Dedifferentiated amniotic fluid mesenchymal stem cell (primary cell): ENCODE results near the gene IGSF9.

Source experiments
- DNase-seq: peaks from one replicate; pipeline ENCODE4 v3.0.0-alpha.2; 2016; ENCODE audit errors: extremely low spot score

Gene IGSF9

DNA sequence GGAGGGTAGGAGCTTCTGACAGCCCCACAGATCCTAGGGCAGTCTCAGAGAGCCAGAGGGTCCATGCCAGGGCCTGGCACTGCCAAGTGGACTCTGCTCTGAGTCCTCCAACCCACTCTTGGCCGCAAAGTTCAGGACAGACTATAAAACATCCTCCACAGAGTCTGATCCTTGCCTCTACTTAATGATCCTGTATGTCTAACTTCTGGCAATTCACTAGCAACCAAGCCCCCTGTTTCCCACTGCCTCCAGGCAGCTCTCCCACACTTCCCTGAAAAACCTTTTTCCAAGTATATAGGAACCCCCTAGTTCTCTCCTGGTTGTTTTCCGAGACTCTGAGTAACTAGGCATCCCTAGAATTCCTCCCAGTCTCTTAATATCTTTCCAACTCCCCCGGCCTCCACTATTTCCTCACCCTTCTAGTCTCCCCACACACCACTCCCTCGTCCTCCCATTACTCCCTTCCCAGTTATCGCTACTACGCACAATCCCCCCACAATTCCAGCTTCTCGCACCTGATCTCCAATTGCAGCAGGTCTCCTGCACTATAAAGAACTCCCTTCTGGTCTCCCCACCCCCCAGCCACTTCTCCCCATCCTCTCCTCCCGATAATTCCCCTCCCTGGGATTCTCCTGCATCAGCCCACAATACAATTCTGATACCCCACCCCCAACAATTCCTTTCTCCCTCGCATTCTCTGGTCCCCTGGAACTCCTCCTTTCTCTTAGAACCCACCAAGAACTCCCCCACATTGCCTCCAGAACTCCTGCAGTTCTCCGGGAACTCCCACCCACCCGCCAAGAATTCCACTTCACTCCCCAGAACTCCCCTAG lies 574 bp downstream of the IGSF9 start:
- DNase-seq = no peak

DNA sequence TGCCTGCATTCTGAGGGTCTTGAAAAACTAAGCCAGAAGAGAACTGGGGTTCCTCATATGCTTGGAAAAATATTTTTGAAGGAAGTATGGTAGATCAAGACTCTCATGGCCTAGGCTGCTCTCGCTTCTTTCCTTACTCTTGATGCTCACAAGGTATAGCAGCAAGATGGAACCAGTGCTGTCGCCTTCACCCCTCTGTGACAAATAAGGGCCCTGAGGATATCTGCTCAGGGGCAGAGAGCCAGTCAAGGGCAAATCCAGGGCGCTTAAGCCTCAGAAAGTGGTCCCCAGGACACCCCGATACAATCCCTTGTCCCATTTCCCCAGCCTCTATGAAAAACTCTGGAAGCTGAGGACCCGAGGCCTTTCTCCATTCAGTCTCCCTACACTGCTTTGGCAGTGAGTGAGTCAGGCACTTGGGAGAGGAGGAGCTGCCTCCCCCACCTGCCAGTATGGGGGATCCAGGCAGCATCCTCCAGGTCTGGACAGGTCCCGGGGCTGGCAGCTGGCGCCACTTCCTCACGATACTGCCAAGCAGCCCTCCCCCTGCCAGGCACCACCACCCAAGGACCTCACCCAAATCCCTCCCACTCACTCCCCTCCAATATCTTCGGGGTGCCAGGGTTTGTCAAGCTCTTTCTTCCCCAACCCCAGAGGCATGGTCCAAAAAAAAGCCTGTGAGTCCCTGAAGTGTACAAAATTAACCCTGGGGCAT lies 1.3 kb downstream of the IGSF9 start:
- DNase-seq = no peak

DNA sequence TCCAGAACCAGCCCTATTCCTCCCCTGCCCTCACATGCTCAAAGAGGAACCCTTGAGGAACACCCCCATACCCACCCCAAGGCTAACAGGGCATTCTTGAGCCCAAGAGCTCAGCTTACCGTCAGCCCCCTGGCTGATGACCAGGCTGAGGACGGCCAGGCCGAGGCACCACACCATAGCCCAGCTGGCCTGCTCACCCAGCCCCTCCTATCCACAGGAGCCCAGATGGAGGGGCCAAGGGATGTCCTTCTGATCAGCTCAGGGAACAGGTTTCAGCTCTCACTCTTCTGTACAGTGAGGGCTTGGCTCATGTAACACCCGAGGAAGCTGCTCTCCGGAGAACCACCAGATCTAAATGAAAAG lies 2.2 kb downstream of the IGSF9 start:
- no peak for DNase-seq

DNA sequence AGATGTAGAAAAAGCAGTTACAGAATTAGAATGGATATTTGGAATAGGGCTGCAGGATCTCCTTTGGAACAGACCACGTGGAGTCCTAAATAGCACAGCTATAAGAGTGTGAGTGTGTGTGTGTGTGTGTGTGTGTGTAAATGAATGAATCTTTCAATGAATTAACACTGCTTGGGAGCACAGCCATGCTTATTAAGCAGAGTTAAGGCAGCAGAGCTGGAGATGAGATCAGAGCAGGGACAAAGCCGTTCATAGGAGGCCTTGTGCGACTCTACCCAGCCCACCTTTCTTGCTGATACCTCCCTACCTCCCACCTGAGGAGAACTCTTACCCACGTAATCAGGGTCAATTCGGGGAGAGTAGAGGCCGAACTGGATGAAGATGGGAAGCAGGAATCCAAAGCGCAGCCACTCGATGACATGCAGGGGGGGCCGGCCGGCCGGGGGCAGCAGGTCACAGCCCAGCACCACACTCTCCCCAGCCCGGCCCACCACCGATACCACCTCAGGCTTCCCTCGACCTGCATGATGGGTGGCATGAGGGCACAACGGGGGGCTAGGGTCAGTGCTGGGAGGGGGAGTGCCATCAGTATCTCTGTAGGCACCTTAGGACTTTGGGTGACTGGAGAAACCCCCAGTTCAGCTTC lies 2.7 kb downstream of the IGSF9 start:
- DNase-seq = no peak

DNA sequence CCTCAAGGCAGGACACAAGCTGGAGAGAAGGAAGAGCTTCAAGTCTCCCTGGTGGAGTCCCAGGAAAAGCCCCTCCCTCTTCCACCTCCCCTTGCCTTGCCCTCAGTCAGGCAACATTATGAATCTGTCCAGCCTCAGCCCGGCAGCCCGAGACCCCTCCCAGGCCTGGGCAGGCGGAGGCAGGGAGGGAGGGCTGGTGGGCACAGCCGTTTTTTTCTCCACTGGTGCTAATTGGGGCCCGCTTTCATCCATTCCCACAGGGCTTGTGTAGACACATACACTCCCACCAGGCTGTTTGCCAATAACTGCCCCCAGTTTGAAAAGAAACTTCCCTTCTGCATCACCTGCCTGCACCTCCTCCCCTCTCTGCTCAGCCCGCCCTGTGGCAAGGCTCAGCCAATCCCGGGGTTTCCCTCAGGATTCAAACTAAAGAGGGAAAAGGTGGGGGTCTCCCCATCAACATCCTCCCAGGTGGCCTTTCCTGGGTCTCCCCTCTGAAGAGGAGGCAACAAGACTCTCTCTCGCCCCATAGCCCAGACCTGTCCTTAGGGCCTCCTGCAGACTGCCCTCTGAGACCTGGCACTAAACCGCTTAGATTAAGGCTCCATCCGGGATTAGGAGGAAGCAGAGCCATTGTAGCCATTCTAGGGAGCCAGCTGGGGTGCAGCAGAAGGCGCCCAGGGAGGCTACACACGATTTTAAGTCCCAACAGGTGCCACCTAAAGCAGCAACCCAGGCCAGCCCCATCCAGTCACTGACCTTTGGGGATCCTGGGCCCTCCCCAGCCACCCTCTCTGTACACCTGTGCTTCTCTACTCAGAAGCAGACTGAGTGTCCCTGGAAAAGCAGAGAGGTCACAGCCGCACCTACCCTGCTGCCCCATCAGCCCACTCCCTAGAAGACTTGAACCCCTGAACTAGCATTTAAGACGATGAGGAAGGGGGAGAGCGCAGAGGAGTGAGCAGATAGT lies 3.5 kb downstream of the IGSF9 start:
- no peak for DNase-seq

DNA sequence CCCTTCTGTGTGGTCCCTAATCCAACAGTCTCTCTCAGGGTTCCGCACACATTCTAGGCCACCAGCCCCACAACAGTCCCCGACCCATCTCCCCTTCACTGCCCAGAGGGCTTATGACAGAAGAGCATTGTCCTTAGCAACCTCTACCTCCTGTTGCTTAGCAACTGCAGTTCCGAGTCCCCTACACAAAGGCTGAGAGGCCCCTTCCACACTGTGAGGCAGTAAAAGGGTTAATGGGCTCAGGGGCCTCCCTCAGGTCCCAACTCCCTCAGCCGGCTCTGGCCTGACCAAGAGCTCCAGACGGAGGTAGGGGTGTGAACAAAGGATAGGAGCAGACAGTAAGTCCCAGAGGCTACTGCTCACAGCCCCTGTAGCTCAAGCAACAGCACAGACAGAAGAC lies 4.3 kb downstream of the IGSF9 start:
- DNase-seq = no peak

DNA sequence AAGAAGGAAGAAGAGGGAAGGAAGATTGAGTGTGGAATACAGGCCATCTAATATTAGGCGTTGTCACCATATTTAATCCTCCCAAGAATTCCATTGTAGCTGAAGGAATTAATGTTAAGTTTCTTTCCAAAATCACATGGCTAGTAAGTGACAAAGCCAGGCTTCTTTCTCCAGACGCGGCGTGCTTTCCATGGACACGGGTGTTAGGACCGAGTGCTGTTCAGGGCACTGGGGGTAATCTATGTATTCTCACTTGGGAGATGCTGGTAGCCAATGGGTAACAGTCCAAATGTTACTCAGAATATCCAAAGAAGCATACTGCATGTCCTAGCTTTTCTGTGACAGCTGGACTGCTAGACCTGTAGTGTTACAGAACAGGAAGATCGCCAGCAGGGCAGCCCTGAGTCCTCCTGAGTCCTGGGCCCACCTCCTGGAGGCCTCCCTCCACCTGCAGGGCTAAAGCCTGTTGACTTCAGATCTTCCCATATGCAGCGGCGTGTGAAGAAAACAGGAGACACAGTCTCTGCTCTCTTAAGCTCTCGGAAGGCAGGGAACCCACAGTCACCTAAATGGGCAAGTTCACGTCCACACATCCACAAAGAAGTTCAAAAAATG lies 5.3 kb downstream of the IGSF9 start:
- no peak for DNase-seq

DNA sequence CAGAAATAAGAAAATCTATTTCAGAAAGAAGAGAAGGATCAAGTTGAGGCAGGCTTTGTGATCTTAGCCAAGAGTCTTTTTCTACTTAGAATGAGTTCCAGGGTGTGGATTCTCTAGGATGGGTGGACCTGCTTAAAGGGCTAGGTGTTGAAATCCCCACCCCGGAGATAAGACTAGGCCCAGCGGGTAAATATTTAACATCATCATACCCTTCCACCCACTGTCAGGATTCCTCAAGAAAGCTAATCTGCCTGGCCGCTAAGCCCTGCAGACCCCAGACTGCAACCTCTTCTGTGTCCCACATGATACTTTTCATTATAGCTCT lies 5.8 kb downstream of the IGSF9 start:
- no peak for DNase-seq

DNA sequence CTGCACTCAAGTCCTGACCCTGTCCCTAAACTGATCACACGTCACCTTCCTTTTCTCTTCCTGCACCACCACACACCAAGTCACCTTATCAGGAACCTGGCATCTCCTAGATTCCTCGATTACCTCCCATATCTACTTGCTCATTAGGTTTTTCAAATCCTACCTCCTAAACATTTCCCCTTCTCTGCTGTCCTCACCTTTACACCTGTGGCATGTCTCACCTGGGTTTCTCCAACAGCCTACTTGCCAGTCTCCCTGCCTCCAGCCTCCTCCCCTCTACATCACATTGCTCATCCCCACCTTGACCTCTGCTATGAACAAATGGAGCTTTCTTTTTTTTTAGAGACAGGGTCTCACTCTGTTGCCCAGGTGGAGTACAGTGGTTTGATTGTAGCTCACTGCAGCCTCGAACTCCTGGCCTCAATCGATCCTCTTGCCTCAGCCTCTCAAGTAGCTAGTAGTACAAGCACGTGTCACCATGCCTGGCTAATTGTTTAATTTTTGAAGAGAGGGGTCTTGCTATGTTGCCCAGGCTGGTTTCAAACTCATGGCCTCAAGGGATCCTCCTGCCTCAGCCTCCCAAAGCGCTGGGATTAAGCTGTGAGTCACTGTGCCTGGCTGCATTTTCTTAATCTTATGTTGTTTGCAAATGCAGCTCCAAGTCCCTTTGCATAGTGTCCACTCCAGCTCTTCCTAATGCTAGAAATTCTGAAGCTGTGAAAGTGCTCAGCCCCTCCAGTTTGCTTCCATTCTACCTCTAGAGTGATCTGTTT lies 6.3 kb downstream of the IGSF9 start:
- DNase-seq = no peak

DNA sequence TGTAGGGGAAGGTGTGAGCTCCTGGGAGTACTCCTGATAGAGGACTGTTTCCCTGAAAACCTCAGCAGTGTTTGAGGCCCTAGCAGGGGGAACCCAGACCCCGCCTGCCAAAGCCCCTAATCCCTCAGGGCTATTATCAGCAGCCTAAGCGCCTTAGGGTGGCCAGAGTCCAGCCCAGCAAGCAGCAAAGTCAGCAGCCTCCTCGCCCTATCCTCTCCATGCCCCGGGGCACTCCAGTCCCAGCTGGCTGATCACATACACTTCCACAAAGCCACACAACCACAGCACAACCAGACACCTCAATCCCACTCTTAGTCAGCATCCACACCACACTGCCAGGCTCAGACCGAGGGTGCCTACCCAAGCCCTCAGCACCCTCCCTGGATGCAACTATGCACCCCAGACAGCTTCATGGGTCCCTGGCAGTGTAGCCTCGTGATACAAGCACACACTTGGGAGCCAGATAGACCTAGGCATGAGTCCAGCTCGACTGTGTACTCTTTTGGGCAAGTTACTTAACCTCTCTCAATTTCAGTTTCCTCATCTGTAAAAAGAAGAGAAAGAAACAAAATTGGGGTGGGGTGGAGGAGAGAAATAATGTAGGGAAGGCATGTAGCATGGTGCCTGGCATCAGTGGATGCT lies 7.1 kb downstream of the IGSF9 start:
- no peak for DNase-seq

DNA sequence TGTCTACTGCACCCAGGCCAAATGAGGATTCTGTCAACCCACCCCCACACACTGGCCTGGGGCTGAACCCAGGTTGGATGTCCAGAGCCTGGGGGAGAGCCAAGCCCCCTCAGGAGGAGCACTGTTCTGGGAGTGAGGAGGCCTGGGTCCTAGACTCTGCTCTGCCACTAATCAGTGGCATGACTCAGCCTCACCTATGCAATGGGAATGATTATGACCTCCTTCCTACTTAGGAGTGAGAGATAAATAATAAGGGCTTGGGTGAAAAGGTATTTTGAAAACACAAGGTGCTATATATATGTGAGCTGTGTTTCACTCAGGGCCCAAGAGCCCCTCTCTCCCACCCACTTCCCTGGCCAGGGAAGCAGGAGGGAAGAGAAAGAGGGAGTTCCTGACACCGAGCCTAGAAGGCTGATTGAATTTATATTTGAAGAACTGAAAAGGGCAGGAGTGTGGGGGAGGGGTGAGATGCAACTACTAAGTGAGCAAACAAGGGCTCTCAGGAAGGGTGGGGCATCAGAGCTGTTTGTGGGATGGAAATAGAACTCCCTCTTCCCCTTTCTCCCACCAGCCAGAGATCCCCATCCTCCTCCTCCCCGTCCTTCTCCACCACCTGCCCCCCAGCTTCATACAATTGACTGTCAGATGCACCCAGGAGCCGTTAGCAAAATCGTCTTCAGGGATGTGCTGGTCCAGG lies 8.2 kb downstream of the IGSF9 start:
- DNase-seq = no peak

DNA sequence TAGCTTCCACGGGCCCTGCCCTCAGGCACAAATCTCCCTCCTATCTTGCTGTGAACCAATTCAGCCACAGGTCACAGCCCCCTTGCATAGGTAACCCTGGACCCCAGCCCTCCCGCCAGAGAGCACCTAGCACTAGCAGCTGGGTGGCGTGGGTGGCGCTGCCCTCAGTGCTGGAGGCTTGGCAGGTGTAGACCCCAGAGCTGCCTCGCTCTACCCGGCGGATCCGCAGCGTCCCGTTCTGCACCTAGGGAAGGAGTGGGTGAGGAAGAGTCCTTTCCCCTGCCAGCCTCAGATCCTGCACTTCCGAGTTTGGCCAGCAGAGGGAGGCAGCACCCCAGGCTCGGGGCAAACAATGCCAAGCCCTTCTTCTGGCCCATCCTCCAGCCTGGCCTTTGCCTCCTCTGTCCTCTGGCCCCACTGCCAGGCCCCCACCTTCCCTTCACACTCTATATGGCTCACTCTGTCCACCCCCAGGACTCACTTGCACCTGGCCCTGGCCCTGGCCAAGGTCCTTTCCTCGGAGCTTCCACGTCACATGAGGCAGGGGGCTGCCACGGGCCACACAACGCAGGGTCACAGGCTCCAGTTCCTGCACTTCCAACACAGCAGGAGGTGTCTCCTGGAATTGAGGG lies 9.0 kb downstream of the IGSF9 start:
- no peak for DNase-seq

DNA sequence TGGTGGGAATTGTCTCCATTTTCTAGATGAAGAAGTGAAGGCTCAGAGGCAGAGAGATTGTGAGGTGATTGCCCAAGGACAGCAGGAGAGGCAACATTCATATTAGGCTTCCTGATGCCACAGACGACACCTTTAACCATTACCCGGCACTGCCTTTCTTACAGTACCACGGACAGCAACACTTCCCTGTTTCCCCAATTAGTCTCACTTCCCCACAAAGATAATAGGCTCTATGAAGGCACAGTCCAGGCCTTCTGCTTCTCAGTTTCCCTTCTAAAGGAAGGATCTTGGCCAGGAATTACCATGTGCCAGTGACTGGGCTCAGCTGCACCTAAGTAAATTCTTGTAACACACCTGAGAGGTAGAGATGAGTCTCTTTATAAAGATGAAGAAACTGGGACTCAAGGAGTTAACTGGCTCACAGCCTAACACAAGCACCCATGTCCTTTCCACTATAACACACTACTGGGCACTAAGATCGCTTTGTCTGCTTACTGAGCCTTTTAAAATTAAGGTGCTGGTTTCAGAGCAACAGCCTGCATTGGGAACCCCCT lies 9.6 kb downstream of the IGSF9 start:
- no peak for DNase-seq

DNA sequence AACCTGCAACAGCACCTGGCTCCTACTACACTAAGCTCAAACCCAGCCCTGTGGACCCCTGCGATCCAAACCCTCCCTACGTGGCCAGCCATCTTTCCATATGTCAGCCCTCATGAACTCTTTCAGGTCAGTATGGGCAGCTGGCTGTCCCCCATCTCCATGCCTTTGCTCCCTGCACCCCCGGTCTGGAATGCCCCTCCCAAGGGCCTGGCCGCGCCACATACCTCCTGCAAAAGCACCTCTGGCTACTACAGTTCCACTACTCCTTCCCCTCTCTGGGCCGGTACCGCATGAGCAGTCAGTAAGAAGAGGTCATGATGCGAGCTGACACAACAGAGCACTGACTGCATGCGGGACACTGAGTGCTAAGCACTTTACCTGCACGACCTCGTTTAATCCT lies 10.1 kb downstream of the IGSF9 start:
- no peak for DNase-seq

DNA sequence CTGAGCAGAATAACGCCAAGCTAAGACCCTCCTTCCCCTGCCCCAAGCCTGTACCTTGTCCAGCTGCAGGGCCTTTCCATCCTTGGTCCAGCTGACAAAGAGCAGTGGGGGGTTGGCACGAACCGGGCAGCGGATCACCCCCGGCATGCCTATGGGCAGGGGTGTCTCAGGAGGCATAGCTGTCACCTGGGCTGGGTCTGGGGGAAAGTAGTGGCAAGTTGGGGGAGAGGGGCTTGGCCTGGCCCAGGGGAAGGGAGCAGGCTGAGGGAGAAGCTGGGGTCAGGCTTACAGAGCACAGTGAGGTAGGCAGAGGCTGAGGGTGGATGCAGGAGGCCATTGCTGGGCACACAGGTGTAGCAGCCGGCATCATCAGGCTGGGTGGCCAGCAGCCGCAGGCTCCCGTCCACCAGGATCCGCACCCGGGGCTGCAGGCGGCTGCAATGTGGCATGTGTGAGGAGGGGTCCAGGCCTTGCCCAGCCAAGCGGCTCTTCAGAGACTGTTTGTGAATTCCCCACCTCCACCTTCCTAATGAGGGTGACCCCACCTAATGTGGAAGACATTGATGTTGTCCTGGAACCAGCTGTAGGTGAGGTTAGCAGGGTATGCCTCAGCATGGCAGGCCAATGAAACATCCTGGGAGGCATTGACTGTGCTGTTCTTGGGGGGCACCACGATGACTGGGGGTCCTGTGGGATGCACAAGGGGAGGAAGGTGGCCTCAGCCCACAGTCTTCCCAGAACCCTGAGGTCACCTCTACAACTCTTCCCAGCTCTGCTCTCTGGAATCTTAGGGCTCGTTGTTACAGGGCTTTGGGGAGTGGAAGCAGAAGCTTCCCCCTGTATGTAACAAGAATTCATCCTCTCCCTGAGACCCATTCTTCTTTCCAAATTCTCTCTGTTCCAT lies 11.0 kb downstream of the IGSF9 start:
- DNase-seq = no peak

DNA sequence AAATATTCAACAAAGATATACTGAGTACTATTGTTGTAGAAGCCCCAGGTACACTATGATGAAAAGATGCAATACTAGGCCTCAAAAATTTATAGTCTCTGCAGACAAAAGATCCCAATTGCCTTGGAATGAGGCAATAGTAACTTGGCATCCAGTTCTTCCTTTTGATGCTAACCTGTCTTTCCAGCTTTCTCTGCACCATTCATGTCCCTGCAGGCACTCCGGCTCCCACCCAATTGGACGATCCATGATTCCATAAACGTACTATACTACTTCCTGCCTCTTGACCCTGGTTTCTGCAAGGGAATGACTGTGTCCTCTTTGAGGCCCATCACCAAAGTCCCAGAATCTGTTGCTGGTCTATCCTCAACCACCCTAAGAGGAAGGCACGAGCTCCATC lies 12.1 kb downstream of the IGSF9 start:
- no peak for DNase-seq
